Measurements from ENCODE around the gene UTS2R.

The UTS2R gene

GRCh38 chr17:82424863-82425159, 53.2 kb downstream of the UTS2R start:
- H3K27ac ChIP-seq = no peak overlapping the region
- no peak for TF ChIP-seq CTCF (IDR thresholded peaks at IDR 0.05; ENCODE audit: low read depth, low read length)
- no peak for DNase-seq
- no peaks in the 10 kb centered on the region for H3K27me3 ChIP-seq (ENCODE audit: insufficient read depth, low read depth, severe bottlenecking)
- no peak overlapping the region for H3K4me3 ChIP-seq (ENCODE audit: low read depth, low read length)
- H3K9me3 ChIP-seq (ENCODE audit: severe bottlenecking) = no peaks in the 10 kb centered on the region
- H3K36me3 ChIP-seq = peaks cover 50% of the 10 kb centered on the region

Measured in WERI-Rb-1 (cell line).